Hepatocyte (in vitro differentiated cells): ENCODE measurements around the gene ZBTB38.

Experiments used
- EZH2phosphoT487 ChIP-seq: fragments of 200-600 bp; sonication (generic); IDR thresholded peaks from one replicate; pipeline ENCODE4 v1.6.1; 2018; ENCODE audit warnings: antibody characterized with exemption, mild to moderate bottlenecking, low read depth, moderate library complexity; ENCODE audit not compliant: unreplicated experiment, severe bottlenecking
- TF ChIP-seq, protein P1 (sequence below): fragments of 200-600 bp; sonication (generic); IDR thresholded peaks from 2 replicates; pipeline ENCODE4 v1.5.1; 2016; ENCODE audit warnings: antibody characterized with exemption, mild to moderate bottlenecking; ENCODE audit not compliant: poor library complexity

DNA sequence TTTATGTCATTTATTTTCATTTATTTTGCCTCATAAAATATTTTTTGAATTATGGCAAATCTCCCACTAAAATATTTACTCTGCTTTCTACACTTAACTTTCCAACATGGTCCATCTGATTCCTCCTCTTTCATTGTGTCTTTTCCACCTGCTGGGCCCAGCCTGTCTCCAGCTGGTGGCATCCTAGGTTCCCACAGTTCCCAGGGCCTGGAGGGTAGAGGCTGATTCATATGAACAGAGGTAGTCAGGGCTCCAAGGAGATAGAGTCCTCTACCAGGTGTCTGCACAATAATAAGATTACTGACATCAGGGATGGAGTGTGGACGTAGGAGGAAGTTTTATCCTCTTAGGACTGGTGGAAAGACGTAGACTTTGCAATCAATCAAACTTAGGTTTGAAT is 14.3 kb downstream of the ZBTB38 start:
- TF ChIP-seq, protein P1, sequence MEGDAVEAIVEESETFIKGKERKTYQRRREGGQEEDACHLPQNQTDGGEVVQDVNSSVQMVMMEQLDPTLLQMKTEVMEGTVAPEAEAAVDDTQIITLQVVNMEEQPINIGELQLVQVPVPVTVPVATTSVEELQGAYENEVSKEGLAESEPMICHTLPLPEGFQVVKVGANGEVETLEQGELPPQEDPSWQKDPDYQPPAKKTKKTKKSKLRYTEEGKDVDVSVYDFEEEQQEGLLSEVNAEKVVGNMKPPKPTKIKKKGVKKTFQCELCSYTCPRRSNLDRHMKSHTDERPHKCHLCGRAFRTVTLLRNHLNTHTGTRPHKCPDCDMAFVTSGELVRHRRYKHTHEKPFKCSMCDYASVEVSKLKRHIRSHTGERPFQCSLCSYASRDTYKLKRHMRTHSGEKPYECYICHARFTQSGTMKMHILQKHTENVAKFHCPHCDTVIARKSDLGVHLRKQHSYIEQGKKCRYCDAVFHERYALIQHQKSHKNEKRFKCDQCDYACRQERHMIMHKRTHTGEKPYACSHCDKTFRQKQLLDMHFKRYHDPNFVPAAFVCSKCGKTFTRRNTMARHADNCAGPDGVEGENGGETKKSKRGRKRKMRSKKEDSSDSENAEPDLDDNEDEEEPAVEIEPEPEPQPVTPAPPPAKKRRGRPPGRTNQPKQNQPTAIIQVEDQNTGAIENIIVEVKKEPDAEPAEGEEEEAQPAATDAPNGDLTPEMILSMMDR: no peak
- no peak for TF ChIP-seq EZH2phosphoT487
